HepG2 (cell line): Measurements from ENCODE around the gene PPP1R1B. TPM values are rescaled to one million over a fixed set of nuclear protein-coding genes. Genes with fewer than 3 reads are reported as not detected.
A peak's percentile ranks its signal among the peaks of the same experiment; 100 is the strongest.

Source experiments
- AKNA ChIP-seq: sonication (generic); formaldehyde crosslinking; IDR thresholded peaks from 2 replicates; pipeline ENCODE4 v1.4.0; 2020; ENCODE audit warnings: missing genetic modification reagents, borderline replicate concordance
- ARNTL ChIP-seq: sonication (generic); formaldehyde crosslinking; IDR thresholded peaks from 2 replicates; pipeline ENCODE4 v1.4.0; 2020; ENCODE audit warnings: mild to moderate bottlenecking, missing genetic modification reagents
- ATF7 ChIP-seq, 2 experiments: fragments of 450-650 bp in 1 of 2; sonication (generic) in 1 of 2; formaldehyde crosslinking in 1 of 2; IDR thresholded peaks; 2 replicates each; pipeline versions ENCODE4 v1.4.0 to v1.6.1; 2016 to 2020; ENCODE audit warnings: antibody characterized with exemption in 1 of 2, mild to moderate bottlenecking in 1 of 2, missing genetic modification reagents in 1 of 2
- CREBL2 ChIP-seq: sonication (generic); formaldehyde crosslinking; IDR thresholded peaks from 2 replicates; pipeline ENCODE4 v1.8.1; 2023; ENCODE audit warnings: missing genetic modification reagents, mild to moderate bottlenecking, borderline replicate concordance
- DDIT3 ChIP-seq: sonication (generic); formaldehyde crosslinking; IDR thresholded peaks from 2 replicates; pipeline ENCODE4 v1.4.0; 2020; ENCODE audit warnings: mild to moderate bottlenecking, missing genetic modification reagents
- ERF ChIP-seq: IDR thresholded peaks from 2 replicates; pipeline ENCODE4 v1.6.1; 2018; ENCODE audit warnings: missing biosample characterization, missing genetic modification reagents
- HMG20A ChIP-seq: IDR thresholded peaks from 2 replicates; pipeline ENCODE4 v1.6.1; 2016; ENCODE audit warnings: borderline replicate concordance
- MYC ChIP-seq: sonication (generic); formaldehyde crosslinking; IDR thresholded peaks from 2 replicates; pipeline ENCODE4 v1.9.0; 2021; ENCODE audit warnings: missing genetic modification reagents, borderline replicate concordance
- NR3C1 ChIP-seq: sonication (generic); formaldehyde crosslinking; IDR thresholded peaks from 2 replicates; pipeline ENCODE4 v1.4.0; 2020; ENCODE audit warnings: missing genetic modification reagents
- ONECUT2 ChIP-seq: sonication (generic); formaldehyde crosslinking; IDR thresholded peaks from 2 replicates; pipeline ENCODE4 v1.4.0; 2020; ENCODE audit warnings: missing genetic modification reagents
- PCBP2 ChIP-seq: fragments of 200-400 bp; formaldehyde crosslinking; optimal IDR thresholded peaks from 2 replicates; pipeline ENCODE3; 2018; ENCODE audit warnings: low read length, low read depth; ENCODE audit not compliant: poor library complexity, severe bottlenecking
- RBFOX2 ChIP-seq: fragments of 200-400 bp; formaldehyde crosslinking; IDR thresholded peaks from 2 replicates; pipeline ENCODE4 v1.6.1; 2017; ENCODE audit warnings: low read depth, mild to moderate bottlenecking, low read length
- REPIN1 ChIP-seq: sonication (generic); formaldehyde crosslinking; IDR thresholded peaks from 2 replicates; pipeline ENCODE4 v1.8.0; 2022; ENCODE audit warnings: missing genetic modification reagents, low read depth, mild to moderate bottlenecking, borderline replicate concordance
- RORA ChIP-seq: sonication (generic); formaldehyde crosslinking; IDR thresholded peaks from 2 replicates; pipeline ENCODE4 v1.5.0; 2020; ENCODE audit warnings: mild to moderate bottlenecking, missing genetic modification reagents, moderate library complexity
- RXRA ChIP-seq: sonication (generic); formaldehyde crosslinking; IDR thresholded peaks from 2 replicates; pipeline ENCODE4 v1.5.1; 2020; ENCODE audit warnings: missing genetic modification reagents
- SAFB2 ChIP-seq: sonication (generic); formaldehyde crosslinking; IDR thresholded peaks from 2 replicates; pipeline ENCODE4 v1.5.1; 2020; ENCODE audit warnings: missing genetic modification reagents, low read depth, mild to moderate bottlenecking, borderline replicate concordance
- SALL2 ChIP-seq: sonication (generic); formaldehyde crosslinking; IDR thresholded peaks from 2 replicates; pipeline ENCODE4 v1.8.1; 2023; ENCODE audit warnings: mild to moderate bottlenecking, missing genetic modification reagents, inconsistent platforms
- ZBTB1 ChIP-seq: sonication (generic); formaldehyde crosslinking; IDR thresholded peaks from 2 replicates; pipeline ENCODE4 v1.4.0; 2020; ENCODE audit warnings: missing genetic modification reagents, borderline replicate concordance
- ZNF331 ChIP-seq: sonication (generic); formaldehyde crosslinking; IDR thresholded peaks from 2 replicates; pipeline ENCODE4 v1.4.0; 2020; ENCODE audit warnings: missing genetic modification reagents
- ZNF337 ChIP-seq: sonication (generic); formaldehyde crosslinking; IDR thresholded peaks from 2 replicates; pipeline ENCODE4 v1.5.1; 2020; ENCODE audit warnings: missing genetic modification reagents, low read depth, mild to moderate bottlenecking, borderline replicate concordance
- ZNF468 ChIP-seq: sonication (generic); formaldehyde crosslinking; IDR thresholded peaks from 2 replicates; pipeline ENCODE4 v1.8.0; 2022; ENCODE audit warnings: mild to moderate bottlenecking, moderate library complexity, missing genetic modification reagents
- ZNF850 ChIP-seq: sonication (generic); formaldehyde crosslinking; conservative IDR thresholded peaks from 2 replicates; pipeline ENCODE4 v1.9.0; 2021; ENCODE audit warnings: mild to moderate bottlenecking, missing genetic modification reagents
- polyA plus RNA-seq, 8 experiments: library from polyadenylated mRNA; depleted of rRNA in 3 of 8; stranded (reverse) in 7 of 8; unstranded in 1 of 8; fragments of >200 nt; fragmentation: Illumina TruSeq in 4 of 8; extraction: Trizol in 4 of 8; gene quantifications; 2 replicates each; pipeline versions ENCODE4 v1.2.1 to v1.2.3, GENCODE V29; 2011 to 2016; ENCODE audit warnings: low read depth in 4 of 8, missing spikeins in 1 of 8, mixed read lengths in 1 of 8; ENCODE audit not compliant: insufficient read depth in 1 of 8
- total RNA-seq, 5 experiments: library from RNA; depleted of rRNA; stranded (reverse); fragments of >200 nt; fragmentation: Illumina TruSeq; extraction: Trizol; gene quantifications; 2 replicates each; pipeline ENCODE4 v1.2.3, GENCODE V29; 2016; ENCODE audit warnings: low read depth in 1 of 5
- TF ChIP-seq, protein P1 (sequence below): sonication (generic); formaldehyde crosslinking; IDR thresholded peaks from 2 replicates; pipeline ENCODE4 v1.8.0; 2022; ENCODE audit warnings: missing genetic modification reagents, mild to moderate bottlenecking, borderline replicate concordance

Gene PPP1R1B
- total and polyA plus RNA-seq, 2 of the 13 experiments (the other 11 are each of a cell fraction or from before 2014, with no cell fraction given) = 0.08 TPM; not detected in 1

DNA sequence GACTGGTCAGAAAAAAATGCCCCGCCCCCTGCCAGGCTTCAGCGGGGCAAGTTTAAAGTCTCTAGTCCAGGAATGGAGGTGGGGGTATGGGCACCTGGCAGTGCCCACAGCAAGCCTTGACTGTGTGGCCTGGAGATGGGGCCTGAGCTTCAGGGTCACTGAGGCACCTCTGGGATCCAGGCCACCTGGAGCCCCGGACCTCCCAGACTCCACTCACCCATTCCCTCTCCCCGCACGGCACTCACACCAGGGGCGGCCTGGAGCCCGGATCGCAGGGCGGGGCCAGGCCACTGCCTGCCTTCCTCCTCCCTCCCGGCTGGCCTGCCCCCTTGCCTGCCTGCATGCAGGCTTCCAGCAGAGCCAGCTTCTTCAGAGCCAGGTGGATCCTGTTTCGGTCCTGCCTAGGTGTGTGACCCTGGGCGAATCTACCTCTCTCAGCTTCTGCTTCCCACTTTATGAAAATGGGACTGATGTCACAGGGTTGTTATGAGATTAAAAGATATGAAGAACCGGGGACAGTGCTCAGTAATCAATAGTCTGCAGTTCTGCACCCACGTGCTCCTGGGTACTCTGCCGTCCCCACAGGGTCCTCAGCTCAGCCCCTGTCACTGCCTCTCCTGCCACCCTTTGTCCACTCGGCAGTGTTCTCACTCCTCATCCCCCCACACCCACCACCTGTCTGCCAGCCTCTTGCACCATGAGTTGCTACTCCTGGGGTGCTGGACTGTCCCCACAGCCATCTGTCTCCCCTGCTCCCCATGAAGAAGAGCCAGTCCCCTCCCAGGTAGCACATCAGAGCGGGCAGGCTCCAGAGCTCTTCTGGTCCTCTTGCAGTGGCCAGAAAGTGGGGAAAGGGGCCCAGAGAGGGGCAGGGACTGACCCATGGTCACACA lies 37.2 kb downstream of the PPP1R1B start (continued):
- TF ChIP-seq DDIT3 = no peak
- TF ChIP-seq ZNF850 (CRISPR knock-in tag) = no peak
- TF ChIP-seq, protein P1, sequence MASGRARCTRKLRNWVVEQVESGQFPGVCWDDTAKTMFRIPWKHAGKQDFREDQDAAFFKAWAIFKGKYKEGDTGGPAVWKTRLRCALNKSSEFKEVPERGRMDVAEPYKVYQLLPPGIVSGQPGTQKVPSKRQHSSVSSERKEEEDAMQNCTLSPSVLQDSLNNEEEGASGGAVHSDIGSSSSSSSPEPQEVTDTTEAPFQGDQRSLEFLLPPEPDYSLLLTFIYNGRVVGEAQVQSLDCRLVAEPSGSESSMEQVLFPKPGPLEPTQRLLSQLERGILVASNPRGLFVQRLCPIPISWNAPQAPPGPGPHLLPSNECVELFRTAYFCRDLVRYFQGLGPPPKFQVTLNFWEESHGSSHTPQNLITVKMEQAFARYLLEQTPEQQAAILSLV (CRISPR knock-in tag) = 0 out of 2 replicates have a peak, but pooled peaks have one; percentile 51
- peak; percentile 58; the same call in 1 of the 2 replicates for TF ChIP-seq ARNTL (CRISPR knock-in tag)
- TF ChIP-seq MYC (CRISPR knock-in tag) = no peak
- no peak for TF ChIP-seq ZNF468 (CRISPR knock-in tag)
- TF ChIP-seq ATF7 (IDR thresholded peaks at IDR 0.05) = no peak
- peak; percentile 45; the same call in 1 of the 2 replicates for TF ChIP-seq ATF7 (CRISPR knock-in tag; IDR thresholded peaks at IDR 0.05)
- TF ChIP-seq RORA (CRISPR knock-in tag) = no peak
- no peak for TF ChIP-seq AKNA (CRISPR knock-in tag)
- no peak for TF ChIP-seq ONECUT2
- TF ChIP-seq SALL2 (CRISPR knock-in tag) = no peak
- TF ChIP-seq ERF (CRISPR knock-in tag) = 0 out of 2 replicates have a peak, but pooled peaks have one; percentile 21
- TF ChIP-seq HMG20A (CRISPR knock-in tag) = no peak
- no peak for TF ChIP-seq ZNF337 (CRISPR knock-in tag)
- TF ChIP-seq REPIN1 (CRISPR knock-in tag) = 0 out of 2 replicates have a peak, but pooled peaks have one; percentile 65
- TF ChIP-seq PCBP2 = no peak
- peak; percentile 64; the same call in 1 of the 2 replicates for TF ChIP-seq ZNF331
- no peak for TF ChIP-seq SAFB2 (CRISPR knock-in tag)
- no peak for TF ChIP-seq ZBTB1 (CRISPR knock-in tag)
- TF ChIP-seq CREBL2 (CRISPR knock-in tag) = 0 out of 2 replicates have a peak, but pooled peaks have one; percentile 58
- peak; percentile 47; the same call in 1 of the 2 replicates for TF ChIP-seq RBFOX2
- TF ChIP-seq RXRA (CRISPR knock-in tag) = 0 out of 2 replicates have a peak, but pooled peaks have one; percentile 37
- TF ChIP-seq NR3C1 (CRISPR knock-in tag) = no peak
